ENCODE data around the gene GRM8. TPM values are rescaled to one million over a fixed set of nuclear protein-coding genes. Genes with fewer than 3 reads are reported as not detected.

Gene GRM8
- polyA plus RNA-seq, 2 of the 4 experiments (the other 2 are of a cell fraction), result 0.06 TPM; not detected in 1

DNA sequence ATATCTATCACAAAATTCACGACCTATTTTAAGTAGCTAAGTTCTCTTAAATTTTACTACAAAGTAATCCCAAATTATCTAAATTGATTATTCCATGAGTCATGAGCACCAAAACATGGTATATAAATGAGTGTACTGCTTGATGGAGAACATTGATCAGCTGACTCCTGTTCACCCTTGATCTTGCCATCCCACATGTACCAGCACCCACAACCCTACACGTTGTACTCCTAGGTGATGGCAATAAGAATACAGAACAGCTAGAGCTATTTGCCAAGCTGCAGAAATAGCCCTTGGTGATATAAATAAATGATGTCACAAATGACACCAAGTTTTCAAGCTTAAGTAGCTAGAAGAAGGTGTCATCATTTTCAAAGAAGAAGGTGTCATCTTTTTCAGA, 235.5 kb downstream of the GRM8 start:
- Histone ChIP-seq H3K4me2 (no peak overlapping the region), H3K4me1 (no peaks in the 10 kb centered on the region), H3K4me3 (no peak overlapping the region), H3K27ac (no peak overlapping the region), H3K9me3 (no peaks in the 10 kb centered on the region)
- WGBS (ENCODE audit: missing lambda C conversion rate), result 1% methylated on average over 2 of the region's 2 CpGs
- TF ChIP-seq MYC (IDR thresholded peaks at IDR 0.05; ENCODE audit: borderline replicate concordance, low read length), result no peak
- no peak for TF ChIP-seq FOSL2 (IDR thresholded peaks at IDR 0.05)
- TF ChIP-seq FOSL2 (CRISPR knock-in tag; IDR thresholded peaks at IDR 0.05), result no peak
- no peak for TF ChIP-seq HEYL (CRISPR knock-in tag; IDR thresholded peaks at IDR 0.05)
- no peak for TF ChIP-seq SMC3 (IDR thresholded peaks at IDR 0.05)
- no peak for TF ChIP-seq CEBPB (IDR thresholded peaks at IDR 0.05)
- TF ChIP-seq TP53 (CRISPR knock-in tag; IDR thresholded peaks at IDR 0.05), result no peak
- TF ChIP-seq EP300 (IDR thresholded peaks at IDR 0.05), result no peak
- TF ChIP-seq CHD2 (IDR thresholded peaks at IDR 0.05; ENCODE audit: low read length, partially characterized antibody), result no peak
- TF ChIP-seq HOXA7 (CRISPR knock-in tag; IDR thresholded peaks at IDR 0.05), result no peak
- TF ChIP-seq, protein P1, sequence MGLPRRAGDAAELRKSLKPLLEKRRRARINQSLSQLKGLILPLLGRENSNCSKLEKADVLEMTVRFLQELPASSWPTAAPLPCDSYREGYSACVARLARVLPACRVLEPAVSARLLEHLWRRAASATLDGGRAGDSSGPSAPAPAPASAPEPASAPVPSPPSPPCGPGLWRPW (IDR thresholded peaks at IDR 0.05), result no peak
- TF ChIP-seq FOSB (CRISPR knock-in tag; IDR thresholded peaks at IDR 0.05), result no peak
- TF ChIP-seq ZNF302 (CRISPR knock-in tag; IDR thresholded peaks at IDR 0.05), result no peak
- no peak for TF ChIP-seq KDM1A (IDR thresholded peaks at IDR 0.05; ENCODE audit: low read depth)
- TF ChIP-seq ESRRA (IDR thresholded peaks at IDR 0.05; ENCODE audit: borderline replicate concordance, low read length), result no peak
- TF ChIP-seq, protein P2, sequence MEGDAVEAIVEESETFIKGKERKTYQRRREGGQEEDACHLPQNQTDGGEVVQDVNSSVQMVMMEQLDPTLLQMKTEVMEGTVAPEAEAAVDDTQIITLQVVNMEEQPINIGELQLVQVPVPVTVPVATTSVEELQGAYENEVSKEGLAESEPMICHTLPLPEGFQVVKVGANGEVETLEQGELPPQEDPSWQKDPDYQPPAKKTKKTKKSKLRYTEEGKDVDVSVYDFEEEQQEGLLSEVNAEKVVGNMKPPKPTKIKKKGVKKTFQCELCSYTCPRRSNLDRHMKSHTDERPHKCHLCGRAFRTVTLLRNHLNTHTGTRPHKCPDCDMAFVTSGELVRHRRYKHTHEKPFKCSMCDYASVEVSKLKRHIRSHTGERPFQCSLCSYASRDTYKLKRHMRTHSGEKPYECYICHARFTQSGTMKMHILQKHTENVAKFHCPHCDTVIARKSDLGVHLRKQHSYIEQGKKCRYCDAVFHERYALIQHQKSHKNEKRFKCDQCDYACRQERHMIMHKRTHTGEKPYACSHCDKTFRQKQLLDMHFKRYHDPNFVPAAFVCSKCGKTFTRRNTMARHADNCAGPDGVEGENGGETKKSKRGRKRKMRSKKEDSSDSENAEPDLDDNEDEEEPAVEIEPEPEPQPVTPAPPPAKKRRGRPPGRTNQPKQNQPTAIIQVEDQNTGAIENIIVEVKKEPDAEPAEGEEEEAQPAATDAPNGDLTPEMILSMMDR (IDR thresholded peaks at IDR 0.05), result no peak
- FAIRE-seq, result no peak
- no peak for DNase-seq (ENCODE audit: low read depth in 1 of 2, low spot score in 1 of 2)
- ChIA-PET POLR2A (no interaction called here), CTCF (no interaction called here)
- no peak for ATAC-seq

DNA sequence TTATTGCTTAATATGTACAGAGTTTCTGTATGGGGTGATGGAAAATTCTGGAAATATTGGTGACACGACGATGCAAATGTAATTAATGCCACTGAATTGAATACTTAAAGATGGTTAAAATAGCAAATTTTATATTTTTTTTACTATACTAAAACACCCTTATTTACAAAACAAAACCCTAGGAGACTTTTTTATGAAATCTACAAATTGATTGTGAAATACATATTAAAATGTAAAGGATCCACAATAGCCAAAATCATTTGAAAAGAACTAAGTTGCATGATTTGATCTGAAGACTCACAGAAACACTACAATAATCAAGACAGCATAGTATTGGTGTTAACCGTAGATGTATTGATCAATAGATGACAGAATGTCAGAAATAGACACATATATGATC, 252.0 kb downstream of the GRM8 start:
- TF ChIP-seq MAZ (IDR thresholded peaks at IDR 0.05; ENCODE audit: borderline replicate concordance, low read depth, low read length), result no peak
- CTCF ChIA-PET, result no interaction called here
- Histone ChIP-seq H3K27ac (no peak overlapping the region), H3K4me2 (no peak overlapping the region), H3K4me3 (no peak overlapping the region), H3K9me3 (no peaks in the 10 kb centered on the region), H3K4me1 (no peaks in the 10 kb centered on the region)
- POLR2A ChIA-PET, result no interaction called here
- FAIRE-seq (no peak), DNase-seq (ENCODE audit: low read depth in 1 of 2, low spot score in 1 of 2) (no peak), ATAC-seq (no peak)
- 15% methylated on average over 3 of the region's 3 CpGs for WGBS (ENCODE audit: missing lambda C conversion rate)

DNA sequence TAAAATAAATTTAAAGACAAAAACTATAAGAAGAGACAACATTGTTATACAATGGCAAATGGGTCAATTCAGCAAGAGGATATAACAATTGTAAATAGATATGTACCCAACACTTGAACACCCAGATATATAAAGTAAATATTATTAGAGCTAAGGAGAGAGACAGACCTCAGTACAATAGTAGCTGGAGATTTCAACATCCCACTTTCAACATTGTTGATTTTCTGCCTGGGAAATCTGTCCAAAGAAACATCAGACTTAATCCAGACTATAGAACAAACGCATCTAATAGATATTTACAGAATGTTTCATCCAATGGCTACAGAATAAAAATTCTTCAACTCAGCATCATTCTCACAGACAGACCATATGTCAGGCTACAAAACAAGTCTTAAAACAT, 256.1 kb downstream of the GRM8 start:
- no peak overlapping the region for H3K4me3 ChIP-seq
- no peaks in the 10 kb centered on the region for H3K9me3 ChIP-seq
- no peak for FAIRE-seq
- TF ChIP-seq TP53 (CRISPR knock-in tag; IDR thresholded peaks at IDR 0.05) (no peak), NFE2L2 (conservative IDR thresholded peaks at IDR 0.05; ENCODE audit: low read length) (no peak), JUN (IDR thresholded peaks at IDR 0.05) (no peak), CHD4 (IDR thresholded peaks at IDR 0.05; ENCODE audit: borderline replicate concordance) (no peak), MYC (IDR thresholded peaks at IDR 0.05; ENCODE audit: borderline replicate concordance, low read length) (no peak), GATA3 (IDR thresholded peaks at IDR 0.05; ENCODE audit: borderline replicate concordance) (no peak), SMC3 (IDR thresholded peaks at IDR 0.05) (no peak), EP300 (IDR thresholded peaks at IDR 0.05) (no peak), NR3C1 (IDR thresholded peaks at IDR 0.05) (no peak), CBX8 (IDR thresholded peaks at IDR 0.05) (no peak), HDAC2 (IDR thresholded peaks at IDR 0.05) (no peak), ZNF302 (CRISPR knock-in tag; IDR thresholded peaks at IDR 0.05) (no peak), RFX5 (IDR thresholded peaks at IDR 0.05) (no peak), TFCP2L1 (CRISPR knock-in tag; IDR thresholded peaks at IDR 0.05) (no peak), ESRRA (IDR thresholded peaks at IDR 0.05; ENCODE audit: borderline replicate concordance, low read length) (no peak)
- TF ChIP-seq, protein P2 (IDR thresholded peaks at IDR 0.05), result no peak
- TF ChIP-seq, protein P3, sequence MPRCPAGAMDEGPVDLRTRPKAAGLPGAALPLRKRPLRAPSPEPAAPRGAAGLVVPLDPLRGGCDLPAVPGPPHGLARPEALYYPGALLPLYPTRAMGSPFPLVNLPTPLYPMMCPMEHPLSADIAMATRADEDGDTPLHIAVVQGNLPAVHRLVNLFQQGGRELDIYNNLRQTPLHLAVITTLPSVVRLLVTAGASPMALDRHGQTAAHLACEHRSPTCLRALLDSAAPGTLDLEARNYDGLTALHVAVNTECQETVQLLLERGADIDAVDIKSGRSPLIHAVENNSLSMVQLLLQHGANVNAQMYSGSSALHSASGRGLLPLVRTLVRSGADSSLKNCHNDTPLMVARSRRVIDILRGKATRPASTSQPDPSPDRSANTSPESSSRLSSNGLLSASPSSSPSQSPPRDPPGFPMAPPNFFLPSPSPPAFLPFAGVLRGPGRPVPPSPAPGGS (IDR thresholded peaks at IDR 0.05), result no peak
- TF ChIP-seq, protein P4, sequence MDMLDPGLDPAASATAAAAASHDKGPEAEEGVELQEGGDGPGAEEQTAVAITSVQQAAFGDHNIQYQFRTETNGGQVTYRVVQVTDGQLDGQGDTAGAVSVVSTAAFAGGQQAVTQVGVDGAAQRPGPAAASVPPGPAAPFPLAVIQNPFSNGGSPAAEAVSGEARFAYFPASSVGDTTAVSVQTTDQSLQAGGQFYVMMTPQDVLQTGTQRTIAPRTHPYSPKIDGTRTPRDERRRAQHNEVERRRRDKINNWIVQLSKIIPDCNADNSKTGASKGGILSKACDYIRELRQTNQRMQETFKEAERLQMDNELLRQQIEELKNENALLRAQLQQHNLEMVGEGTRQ (IDR thresholded peaks at IDR 0.05), result no peak
- 0% methylated on average over 1 of the region's 1 CpG for WGBS (ENCODE audit: missing lambda C conversion rate)
- no peak for ATAC-seq
- H3K27ac ChIP-seq, result no peak overlapping the region
- POLR2A ChIA-PET, result no interaction called here
- H3K4me2 ChIP-seq, result no peak overlapping the region
- DNase-seq (ENCODE audit: low read depth in 1 of 2, low spot score in 1 of 2), result no peak
- no peaks in the 10 kb centered on the region for H3K4me1 ChIP-seq
- CTCF ChIA-PET, result no interaction called here
